Measurements from ENCODE around the gene APP.
A peak's percentile ranks its signal among the peaks of the same experiment; 100 is the strongest.

DNA sequence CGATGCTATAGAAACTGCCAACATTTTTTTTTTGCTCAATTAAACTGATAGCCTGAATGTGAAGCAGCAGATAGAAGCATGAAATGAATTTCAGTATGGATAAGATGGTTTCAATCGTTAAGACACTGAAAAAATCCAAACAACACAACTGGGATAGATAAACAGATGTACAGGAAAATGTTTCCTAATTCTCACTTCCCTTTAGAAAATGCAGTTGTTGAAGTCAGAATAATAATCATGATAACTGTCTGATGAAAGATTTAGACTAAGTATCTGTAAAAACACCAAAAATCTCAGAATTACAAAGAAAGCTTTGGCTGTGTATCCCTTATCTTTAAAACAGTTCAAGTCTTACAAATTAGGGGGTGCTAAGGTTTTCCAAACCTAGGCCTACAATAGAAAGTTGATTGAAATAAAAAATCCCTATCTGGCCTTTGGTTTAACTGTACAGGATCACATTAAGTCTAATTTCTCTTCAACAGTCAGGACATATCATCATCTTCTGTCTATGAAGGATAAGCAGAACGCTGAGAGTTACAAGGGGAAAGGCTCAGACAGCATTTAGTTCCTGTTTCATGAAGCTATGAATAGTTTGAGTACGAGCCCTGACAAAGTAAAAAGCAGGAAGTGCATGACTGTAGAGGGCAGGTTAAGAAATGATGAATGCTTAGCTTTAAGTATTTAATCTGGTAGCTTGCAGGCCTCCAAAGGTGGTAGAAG lies 203.2 kb downstream of the APP start:
- TF ChIP-seq POLR2A (IDR thresholded peaks at IDR 0.05; ENCODE audit: low read depth, low read length) (no peak), TAF1 (IDR thresholded peaks at IDR 0.05; ENCODE audit: low read depth, low read length) (no peak), SPI1 (IDR thresholded peaks at IDR 0.05; ENCODE audit: low read depth, low read length) (peak; percentile 74), POU2F2 (IDR thresholded peaks at IDR 0.05; ENCODE audit: low read depth, low read length) (no peak), POLR2AphosphoS5 (IDR thresholded peaks at IDR 0.05; ENCODE audit: low read depth, low read length) (no peak)

Data from GM12891 (cell line).